NB4 (cell line): Measurements from ENCODE around the gene PHLDB1.

Experiments
- CTCF ChIP-seq: IDR thresholded peaks from one replicate; pipeline ENCODE4 v1.5.1; 2012; ENCODE audit warnings: low read depth, low read length
- MAX ChIP-seq: IDR thresholded peaks from 2 replicates; pipeline ENCODE4 v1.6.1; 2011; ENCODE audit warnings: low read depth, low read length
- MYC ChIP-seq: IDR thresholded peaks from 2 replicates; pipeline ENCODE4 v1.6.1; 2011; ENCODE audit warnings: low read depth, low read length
- POLR2A ChIP-seq: IDR thresholded peaks from 2 replicates; pipeline ENCODE4 v1.6.1; 2011; ENCODE audit warnings: mild to moderate bottlenecking; ENCODE audit not compliant: insufficient read length; ENCODE audit errors: extremely low read depth

- no peak for TF ChIP-seq CTCF
- no peak for TF ChIP-seq POLR2A
- no peak for TF ChIP-seq MYC
- TF ChIP-seq MAX = no peak
These were observed 92.2 kb downstream of the PHLDB1 start for GRCh38 chr11:118699506-118700220.
